Thoracic aorta endothelial cell (primary cell): ENCODE data around the gene SLC15A2. TPM values are rescaled to one million over a fixed set of nuclear protein-coding genes. Genes with fewer than 3 reads are reported as not detected.

ENCODE experiments used
- total RNA-seq: library from RNA; depleted of rRNA; stranded (reverse); fragments of >200 nt; gene quantifications from 2 replicates; pipeline ENCODE4 v1.2.3, GENCODE V29; 2012

Gene SLC15A2
- total RNA-seq: under 0.01 and 0.36 TPM in 2 replicates

DNA sequence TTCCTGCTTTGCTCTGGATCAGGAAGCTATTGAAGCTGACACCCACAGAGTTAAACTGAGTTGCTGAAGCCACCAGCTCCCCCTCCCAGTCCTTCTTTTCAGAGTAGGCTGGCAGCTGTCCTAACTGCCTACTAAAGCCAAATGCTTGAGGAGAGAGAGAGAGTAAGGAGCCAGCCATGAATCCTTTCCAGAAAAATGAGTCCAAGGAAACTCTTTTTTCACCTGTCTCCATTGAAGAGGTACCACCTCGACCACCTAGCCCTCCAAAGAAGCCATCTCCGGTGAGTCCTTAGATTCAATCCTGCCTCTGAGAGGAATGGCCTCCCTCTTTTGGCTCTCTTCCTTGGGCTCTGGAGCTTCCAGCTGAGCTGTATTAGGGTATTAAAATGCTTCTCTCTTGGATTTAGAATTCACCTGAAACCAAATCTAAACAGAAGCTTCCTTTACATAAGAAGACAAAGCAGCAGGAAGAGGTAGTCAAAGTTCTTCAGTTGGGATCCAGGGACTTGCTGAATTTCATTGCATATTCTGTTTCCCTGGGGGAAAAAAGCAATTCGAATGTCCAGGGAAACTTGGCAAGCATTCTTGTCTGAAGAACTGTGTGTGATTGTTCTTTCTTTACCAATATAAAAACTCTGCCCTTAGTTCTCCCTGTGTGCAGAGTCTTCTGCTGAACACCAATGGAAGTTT lies at the start of gene SLC15A2:
TSS of gene SLC15A2 (plus strand) at position 101 of the 690 bp plus-strand sequence. CDS start at position 177, 76 bp downstream.

Other genes with a start within 250 kb of the SLC15A2 start
- gene HCLS1, start 233.5 kb upstream of the SLC15A2 start, total RNA-seq: 43.8 and 55.7 TPM in 2 replicates
- 61.4 and 64.9 TPM in 2 replicates for gene GOLGB1, start 144.7 kb upstream of the SLC15A2 start, total RNA-seq
- gene IQCB1, start 59.3 kb upstream of the SLC15A2 start, total RNA-seq: 21.9 and 27.7 TPM in 2 replicates
- gene EAF2, start 59.2 kb upstream of the SLC15A2 start, total RNA-seq: 1.4 and 2.9 TPM in 2 replicates
- not detected in 2 replicates for gene ILDR1, start 127.8 kb downstream of the SLC15A2 start, total RNA-seq
- not detected in 2 replicates for gene CD86, start 161.0 kb downstream of the SLC15A2 start, total RNA-seq